ENCODE results near the gene BRINP2.
"Not testable (repeated sequence)": the region's sequence is repeated elsewhere in the genome, so short reads cannot be mapped to it uniquely, and the experiment has no call there.

Gene BRINP2

GRCh38 chr1:177309880-177310279 lies 139.1 kb downstream of the BRINP2 start:
- in situ Hi-C loops (cut with MboI; ENCODE audit: low sequenced_read_pairs) = no loop called here

GRCh38 chr1:177310326-177310725 lies 139.6 kb downstream of the BRINP2 start:
- in situ Hi-C loops (cut with MboI; ENCODE audit: low sequenced_read_pairs) = no loop called here

- in situ Hi-C loops (cut with MboI; ENCODE audit: low sequenced_read_pairs) = no loop called here
Observed at GRCh38 chr1:177311111-177311510, 140.4 kb downstream of the BRINP2 start.

GRCh38 chr1:177311586-177311985 lies 140.8 kb downstream of the BRINP2 start:
- in situ Hi-C loops (cut with MboI; ENCODE audit: low sequenced_read_pairs) = no loop called here

GRCh38 chr1:177315261-177315660 lies 144.5 kb downstream of the BRINP2 start:
- in situ Hi-C loops (cut with MboI; ENCODE audit: low sequenced_read_pairs) = no loop called here

GRCh38 chr1:177315761-177316160 lies 145.0 kb downstream of the BRINP2 start:
- in situ Hi-C loops (cut with MboI; ENCODE audit: low sequenced_read_pairs) = no loop called here

GRCh38 chr1:177321434-177321833 lies 150.7 kb downstream of the BRINP2 start:
- in situ Hi-C loops (cut with MboI; ENCODE audit: low sequenced_read_pairs) = not testable (repeated sequence)

- in situ Hi-C loops (cut with MboI; ENCODE audit: low sequenced_read_pairs) = no loop called here
Observed at GRCh38 chr1:177328251-177328650, 157.5 kb downstream of the BRINP2 start.

GRCh38 chr1:177329871-177330270 lies 159.1 kb downstream of the BRINP2 start:
- in situ Hi-C loops (cut with MboI; ENCODE audit: low sequenced_read_pairs) = no loop called here

Measured in HL-60/S4 treated with retinoic acid at 250 ng/mL for 4 days and 3 days (cell line).